GM19099 (cell line): ENCODE data around the gene SUCO.

Experiments used
- POLR2A ChIP-seq: IDR thresholded peaks from 3 replicates; pipeline ENCODE4 v1.6.1; 2011; ENCODE audit warnings: low read depth; ENCODE audit not compliant: insufficient read length; ENCODE audit errors: extremely low read depth

SUCO gene

GRCh38 chr1:172581273-172581672 is 48.3 kb downstream of the SUCO start:
- no peak for TF ChIP-seq POLR2A

GRCh38 chr1:172581779-172582178 is 48.8 kb downstream of the SUCO start:
- TF ChIP-seq POLR2A = no peak

GRCh38 chr1:172582889-172583288 is 49.9 kb downstream of the SUCO start:
- no peak for TF ChIP-seq POLR2A

GRCh38 chr1:172585348-172585747 is 52.4 kb downstream of the SUCO start:
- TF ChIP-seq POLR2A = no peak

GRCh38 chr1:172585861-172586260 is 52.9 kb downstream of the SUCO start:
- TF ChIP-seq POLR2A = no peak

GRCh38 chr1:172588296-172589291 is 55.6 kb downstream of the SUCO start:
- no peak for TF ChIP-seq POLR2A

GRCh38 chr1:172589553-172589952 is 56.6 kb downstream of the SUCO start:
- TF ChIP-seq POLR2A = no peak

GRCh38 chr1:172599912-172600311 is 67.0 kb downstream of the SUCO start:
- TF ChIP-seq POLR2A = no peak

- TF ChIP-seq POLR2A = no peak
Measured at GRCh38 chr1:172600615-172601014, 67.7 kb downstream of the SUCO start.

GRCh38 chr1:172601046-172601630 is 68.2 kb downstream of the SUCO start:
- no peak for TF ChIP-seq POLR2A

GRCh38 chr1:172602706-172603105 is 69.8 kb downstream of the SUCO start:
- no peak for TF ChIP-seq POLR2A

GRCh38 chr1:172603816-172604215 is 70.9 kb downstream of the SUCO start:
- TF ChIP-seq POLR2A = no peak

GRCh38 chr1:172605641-172606040 is 72.7 kb downstream of the SUCO start:
- no peak for TF ChIP-seq POLR2A

- no peak for TF ChIP-seq POLR2A
Measured at GRCh38 chr1:172607145-172607544, 74.2 kb downstream of the SUCO start.

GRCh38 chr1:172608098-172608601 is 75.2 kb downstream of the SUCO start:
- no peak for TF ChIP-seq POLR2A

GRCh38 chr1:172609528-172609927 is 76.6 kb downstream of the SUCO start:
- TF ChIP-seq POLR2A = no peak
